ENCODE data around the gene ASIC3.

Gene ASIC3

GRCh38 chr7:151078233-151079040 lies 30.1 kb downstream of the ASIC3 start:
- Histone ChIP-seq H2BK15ac (ENCODE audit: low read length) (peak overlapping the region; percentile 49), H3K9ac (ENCODE audit: low read depth, low read length, poor library complexity) (no peak overlapping the region), H2BK12ac (ENCODE audit: low read length) (no peak overlapping the region), H3K18ac (ENCODE audit: low read length) (peak overlapping the region; percentile 28), H3K23ac (ENCODE audit: low read depth, low read length, poor library complexity) (peak overlapping the region; percentile 85), H4K91ac (ENCODE audit: low read depth, low read length, poor library complexity) (no peak overlapping the region), H3K4me2 (ENCODE audit: insufficient read depth, low read length, poor library complexity, severe bottlenecking) (peak overlapping the region; percentile 11), H3K4ac (ENCODE audit: low read length) (no peak overlapping the region), H3K27me3 (ENCODE audit: control insufficient read depth in 3 of 3, insufficient read depth in 3 of 3, low read depth in 1 of 3, low read length in 3 of 3) (no peaks in the 10 kb centered on the region), H2BK120ac (ENCODE audit: low read depth, low read length) (no peak overlapping the region), H3K27ac (replicated peaks; ENCODE audit: low read length) (peak overlapping the region; percentile 46), H2AK5ac (ENCODE audit: low read depth, low read length) (peak overlapping the region; percentile 46), H3K36me3 (replicated peaks in 1 of 2; ENCODE audit: control insufficient read depth in 2 of 2, insufficient read depth in 2 of 2, low read length in 2 of 2) (peaks cover 26 to 67% of the 10 kb centered on the region in 2 donors), H3K9me3 (replicated peaks in 1 of 2; ENCODE audit: control insufficient read depth in 2 of 2, insufficient read depth in 1 of 2, low read depth in 1 of 2, low read length in 2 of 2) (peaks cover 0 to 3% of the 10 kb centered on the region in 2 donors), H2BK5ac (ENCODE audit: low read length) (peak overlapping the region; percentile 75), H2AFZ (ENCODE audit: low read length) (no peak overlapping the region), H3K79me1 (ENCODE audit: low read depth, low read length) (peaks cover 19% of the 10 kb centered on the region), H4K8ac (ENCODE audit: low read depth, low read length) (no peak overlapping the region), H3K4me3 (ENCODE audit: low read length in 2 of 2) (peak overlapping the region in 1 of 2 donors; percentile 99), H3K14ac (ENCODE audit: low read length) (no peak overlapping the region), H3K4me1 (ENCODE audit: control insufficient read depth in 2 of 2, insufficient read depth in 1 of 2, low read depth in 1 of 2, low read length in 2 of 2) (peaks cover 25 to 31% of the 10 kb centered on the region in 2 donors)
- no CpG with 5 or more reads among the region's 22 CpGs for WGBS, 2 donors (ENCODE audit: extremely low coverage in 2 of 2, insufficient read length in 2 of 2, insufficient replicate concordance in 1 of 2)
- DNase-seq (ENCODE audit: low spot score), result no peak

- WGBS, 2 donors (ENCODE audit: extremely low coverage in 2 of 2, insufficient read length in 2 of 2, insufficient replicate concordance in 1 of 2), result no CpG with 5 or more reads among the region's 27 CpGs
Measured at GRCh38 chr7:151079199-151079910, 31.0 kb downstream of the ASIC3 start.

GRCh38 chr7:151080067-151080521 lies 31.8 kb downstream of the ASIC3 start:
- H3K4ac ChIP-seq (ENCODE audit: low read length), result peak overlapping the region; percentile 76
- H2BK12ac ChIP-seq (ENCODE audit: low read length), result peak overlapping the region; percentile 54
- peak overlapping the region; percentile 96 for H3K4me2 ChIP-seq (ENCODE audit: insufficient read depth, low read length, poor library complexity, severe bottlenecking)
- peaks cover 19% of the 10 kb centered on the region for H3K79me1 ChIP-seq (ENCODE audit: low read depth, low read length)
- H3K9ac ChIP-seq (ENCODE audit: low read depth, low read length, poor library complexity), result peak overlapping the region; percentile 100
- peak overlapping the region; percentile 89 for H3K14ac ChIP-seq (ENCODE audit: low read length)
- whole genome bisulfite sequencing, 2 donors (ENCODE audit: extremely low coverage in 2 of 2, insufficient read length in 2 of 2, insufficient replicate concordance in 1 of 2), result no CpG with 5 or more reads among the region's 31 CpGs
- H3K27ac ChIP-seq (replicated peaks; ENCODE audit: low read length), result peak overlapping the region; percentile 61
- H2BK15ac ChIP-seq (ENCODE audit: low read length), result peak overlapping the region; percentile 97
- peak overlapping the region; percentile 76 for H2BK120ac ChIP-seq (ENCODE audit: low read depth, low read length)
- H2AK5ac ChIP-seq (ENCODE audit: low read depth, low read length), result peak overlapping the region; percentile 99
- H3K18ac ChIP-seq (ENCODE audit: low read length), result peak overlapping the region; percentile 98
- peak overlapping the region; percentile 89 to 99 for H3K4me3 ChIP-seq (ENCODE audit: low read length in 2 of 2)
- DNase-seq (ENCODE audit: low spot score), result no peak
- peak overlapping the region; percentile 95 for H2AFZ ChIP-seq (ENCODE audit: low read length)
- peak overlapping the region; percentile 92 for H4K8ac ChIP-seq (ENCODE audit: low read depth, low read length)
- peak overlapping the region; percentile 87 for H2BK5ac ChIP-seq (ENCODE audit: low read length)
- H3K23ac ChIP-seq (ENCODE audit: low read depth, low read length, poor library complexity), result peak overlapping the region; percentile 91
- H3K27me3 ChIP-seq (ENCODE audit: control insufficient read depth in 3 of 3, insufficient read depth in 3 of 3, low read depth in 1 of 3, low read length in 3 of 3), result peaks cover 0 to 2% (median 0%) of the 10 kb centered on the region in 3 experiments
- peaks cover 14 to 51% of the 10 kb centered on the region in 2 donors for H3K36me3 ChIP-seq (replicated peaks in 1 of 2; ENCODE audit: control insufficient read depth in 2 of 2, insufficient read depth in 2 of 2, low read length in 2 of 2)
- H4K91ac ChIP-seq (ENCODE audit: low read depth, low read length, poor library complexity), result peak overlapping the region; percentile 97
- H3K4me1 ChIP-seq (ENCODE audit: control insufficient read depth in 2 of 2, insufficient read depth in 1 of 2, low read depth in 1 of 2, low read length in 2 of 2), result peaks cover 28 to 32% of the 10 kb centered on the region in 2 donors
- H3K9me3 ChIP-seq (replicated peaks in 1 of 2; ENCODE audit: control insufficient read depth in 2 of 2, insufficient read depth in 1 of 2, low read depth in 1 of 2, low read length in 2 of 2), result peaks cover 0 to 3% of the 10 kb centered on the region in 2 donors

More at GRCh38 chr7:151079199-151079910, 31.0 kb downstream of the ASIC3 start:
- Histone ChIP-seq H3K79me1 (ENCODE audit: low read depth, low read length) (peaks cover 19% of the 10 kb centered on the region), H2BK120ac (ENCODE audit: low read depth, low read length) (no peak overlapping the region), H3K18ac (ENCODE audit: low read length) (no peak overlapping the region), H3K23ac (ENCODE audit: low read depth, low read length, poor library complexity) (peak overlapping the region; percentile 16), H4K91ac (ENCODE audit: low read depth, low read length, poor library complexity) (no peak overlapping the region), H2AK5ac (ENCODE audit: low read depth, low read length) (peak overlapping the region; percentile 99), H3K4me3 (ENCODE audit: low read length in 2 of 2) (peak overlapping the region; percentile 89 to 99), H2BK12ac (ENCODE audit: low read length) (no peak overlapping the region), H3K4me2 (ENCODE audit: insufficient read depth, low read length, poor library complexity, severe bottlenecking) (peak overlapping the region; percentile 96), H3K14ac (ENCODE audit: low read length) (no peak overlapping the region), H4K8ac (ENCODE audit: low read depth, low read length) (peak overlapping the region; percentile 89), H3K4me1 (ENCODE audit: control insufficient read depth in 2 of 2, insufficient read depth in 1 of 2, low read depth in 1 of 2, low read length in 2 of 2) (peaks cover 28 to 31% of the 10 kb centered on the region in 2 donors), H3K27me3 (ENCODE audit: control insufficient read depth in 3 of 3, insufficient read depth in 3 of 3, low read depth in 1 of 3, low read length in 3 of 3) (peaks cover 0 to 2% (median 0%) of the 10 kb centered on the region in 3 experiments), H3K27ac (replicated peaks; ENCODE audit: low read length) (no peak overlapping the region), H3K36me3 (replicated peaks in 1 of 2; ENCODE audit: control insufficient read depth in 2 of 2, insufficient read depth in 2 of 2, low read length in 2 of 2) (peaks cover 20 to 58% of the 10 kb centered on the region in 2 donors), H3K4ac (ENCODE audit: low read length) (no peak overlapping the region), H3K9me3 (replicated peaks in 1 of 2; ENCODE audit: control insufficient read depth in 2 of 2, insufficient read depth in 1 of 2, low read depth in 1 of 2, low read length in 2 of 2) (peaks cover 0 to 3% of the 10 kb centered on the region in 2 donors), H2AFZ (ENCODE audit: low read length) (no peak overlapping the region), H3K9ac (ENCODE audit: low read depth, low read length, poor library complexity) (no peak overlapping the region), H2BK5ac (ENCODE audit: low read length) (peak overlapping the region; percentile 87), H2BK15ac (ENCODE audit: low read length) (no peak overlapping the region)
- no peak for DNase-seq (ENCODE audit: low spot score)
